ENCODE results near the gene PRR22. TPM values are rescaled to one million over a fixed set of nuclear protein-coding genes. Genes with fewer than 3 reads are reported as not detected.
A peak's percentile ranks its signal among the peaks of the same experiment; 100 is the strongest.

Gene PRR22
- total RNA-seq, 1 donor from 2014 or later, result 6.1 TPM

GRCh38 chr19:5795382-5795919, 10.9 kb upstream of the PRR22 start:
- intact Hi-C loops (cut with micrococcal nuclease), result no loop called here
- Mint-ChIP-seq H3K27me3 (ENCODE audit: low read depth) (peaks cover 2% of the 10 kb centered on the region), H3K36me3 (ENCODE audit: low read depth) (peaks cover under 1% of the 10 kb centered on the region), H3K9me3 (no peaks in the 10 kb centered on the region), H3K4me3 (ENCODE audit: low read depth) (no peak overlapping the region), H3K27ac (no peak overlapping the region), H3K4me1 (ENCODE audit: low read depth) (peaks cover under 1% of the 10 kb centered on the region)
- DNase-seq (ENCODE audit: low spot score), result no peak

DNA sequence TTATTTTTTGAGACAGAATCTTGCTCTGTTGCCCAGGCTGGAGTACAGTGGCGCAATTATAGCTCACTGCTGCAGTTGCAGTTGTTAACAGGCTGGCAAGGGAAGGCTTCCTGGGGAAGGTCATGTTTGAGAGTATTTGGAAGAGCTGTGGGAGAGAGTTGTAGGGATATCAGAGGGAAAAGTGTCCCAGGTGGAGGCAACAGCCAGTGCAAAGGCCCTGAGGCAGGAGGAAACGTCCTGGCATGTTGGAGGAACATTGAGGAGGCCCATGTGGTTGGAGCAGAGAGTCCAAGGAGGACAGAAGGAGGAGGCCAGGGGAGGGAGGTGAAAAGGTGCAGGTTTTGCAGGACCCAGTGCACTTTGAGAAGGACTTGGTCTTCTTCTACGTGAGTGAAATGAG, 8.6 kb upstream of the PRR22 start:
- Mint-ChIP-seq H3K9me3 (no peaks in the 10 kb centered on the region), H3K27me3 (ENCODE audit: low read depth) (no peaks in the 10 kb centered on the region), H3K4me1 (ENCODE audit: low read depth) (peaks cover 5% of the 10 kb centered on the region), H3K36me3 (ENCODE audit: low read depth) (peaks cover 19% of the 10 kb centered on the region), H3K4me3 (ENCODE audit: low read depth) (no peak overlapping the region), H3K27ac (no peak overlapping the region)
- DNase-seq (ENCODE audit: low spot score), result no peak
- intact Hi-C loops (cut with micrococcal nuclease), result loop anchor here (5.0 kb wide), 2 partner anchors 109 to 1001 kb away; partner anchors contain the start of genes FEM1A, NDUFA11 and VMAC

DNA sequence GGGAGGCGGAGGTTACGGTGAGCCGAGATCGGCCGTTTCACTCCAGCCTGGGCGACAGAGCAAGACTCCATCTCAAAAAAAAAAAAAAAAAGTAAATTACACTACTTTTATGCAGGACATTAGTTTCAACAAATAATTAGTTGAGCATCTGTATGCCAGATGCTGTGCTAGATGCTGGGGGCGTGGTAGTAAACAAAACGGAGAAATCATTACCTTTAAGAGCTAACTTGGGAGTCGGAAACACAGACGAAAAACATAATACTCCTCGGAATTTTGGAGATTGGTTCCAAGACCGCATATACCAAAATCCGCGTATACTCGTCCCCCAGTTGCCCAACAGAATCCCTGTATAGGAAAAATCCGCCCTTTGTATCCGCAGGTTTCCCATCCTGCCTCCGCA, 7.7 kb upstream of the PRR22 start:
- H3K4me3 Mint-ChIP-seq (ENCODE audit: low read depth), result no peak overlapping the region
- no peak overlapping the region for H3K27ac Mint-ChIP-seq
- H3K4me1 Mint-ChIP-seq (ENCODE audit: low read depth), result peaks cover 5% of the 10 kb centered on the region
- no peaks in the 10 kb centered on the region for H3K27me3 Mint-ChIP-seq (ENCODE audit: low read depth)
- H3K36me3 Mint-ChIP-seq (ENCODE audit: low read depth), result peaks cover 24% of the 10 kb centered on the region
- intact Hi-C loops (cut with micrococcal nuclease), result loop anchor here (5.0 kb wide), 2 partner anchors 110 to 1000 kb away; partner anchors contain the start of genes FEM1A, NDUFA11 and VMAC
- no peak for DNase-seq (ENCODE audit: low spot score)
- no peaks in the 10 kb centered on the region for H3K9me3 Mint-ChIP-seq

DNA sequence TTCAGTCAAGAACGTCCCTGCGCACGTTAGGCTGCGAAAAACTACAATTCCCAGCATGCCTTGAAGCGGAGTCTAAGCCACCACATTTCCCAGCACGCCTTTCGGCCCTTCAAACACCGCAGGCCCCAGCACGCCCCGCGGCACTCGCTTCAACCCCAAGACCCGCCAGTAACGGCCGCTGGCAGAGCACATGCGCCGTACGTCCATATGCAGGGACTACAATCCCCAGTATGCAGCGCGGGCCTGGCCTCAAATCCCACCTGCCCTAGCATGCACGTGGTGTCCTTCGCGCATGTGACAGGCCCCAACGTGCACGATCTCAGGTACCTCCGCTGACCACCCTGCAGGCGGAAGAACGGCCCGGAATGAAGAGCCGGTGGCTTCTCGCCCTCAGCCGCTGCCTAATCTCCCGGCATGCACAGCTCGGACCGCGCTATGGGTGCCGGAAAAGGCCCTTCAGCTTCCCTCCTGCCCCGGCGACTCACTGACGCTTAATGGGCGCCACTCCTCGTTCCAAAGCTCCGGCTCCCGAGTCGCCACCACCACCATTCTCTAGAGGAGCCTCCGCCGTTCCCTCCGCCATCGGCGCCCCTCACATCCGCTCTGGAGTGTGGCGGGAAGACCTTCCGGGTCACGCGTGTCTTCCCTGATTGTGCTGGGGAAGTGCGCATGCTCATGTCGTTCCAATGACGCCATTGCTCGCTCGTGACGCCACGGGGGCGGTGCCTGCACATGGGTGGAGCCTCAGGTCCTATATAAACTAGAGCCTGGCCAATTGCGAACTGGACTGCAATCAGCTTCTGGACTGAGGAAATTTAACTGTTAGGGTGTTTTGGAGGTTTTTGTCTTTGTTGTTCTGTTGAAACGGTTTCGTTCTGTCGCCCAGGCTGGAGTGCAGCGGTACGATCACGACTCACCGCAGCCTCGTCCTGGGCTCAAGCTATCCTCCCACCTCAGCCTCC, 6.3 kb upstream of the PRR22 start, which contains the start of gene DUS3L:
Gene DUS3L (minus strand): TSS at position 605 of the 962 bp plus-strand sequence. CDS start 22 bp downstream, at position 583.
- H3K4me3 Mint-ChIP-seq (ENCODE audit: low read depth), result peak within 1 kb of the TSS; percentile 98

GRCh38 chr19:5789886-5790558, 5.5 kb upstream of the PRR22 start:
- intact Hi-C loops (cut with micrococcal nuclease), result loop anchor here (2.0 to 5.0 kb wide), 4 partner anchors 69 to 998 kb away; partner anchors contain the start of genes CATSPERD, FEM1A, HSD11B1L and LONP1
- H3K27me3 Mint-ChIP-seq (ENCODE audit: low read depth), result no peaks in the 10 kb centered on the region
- peaks cover 5% of the 10 kb centered on the region for H3K4me1 Mint-ChIP-seq (ENCODE audit: low read depth)
- no peak for DNase-seq (ENCODE audit: low spot score)
- peak overlapping the region; percentile 100 for H3K27ac Mint-ChIP-seq
- peak overlapping the region; percentile 98 for H3K4me3 Mint-ChIP-seq (ENCODE audit: low read depth)
- no peaks in the 10 kb centered on the region for H3K9me3 Mint-ChIP-seq
- H3K36me3 Mint-ChIP-seq (ENCODE audit: low read depth), result peaks cover 41% of the 10 kb centered on the region

More for the DNA sequence above, 6.3 kb upstream of the PRR22 start, which contains the start of gene DUS3L:
- H3K27me3 Mint-ChIP-seq (ENCODE audit: low read depth), result no peaks in the 10 kb centered on the region
- H3K36me3 Mint-ChIP-seq (ENCODE audit: low read depth), result peaks cover 38% of the 10 kb centered on the region
- H3K4me1 Mint-ChIP-seq (ENCODE audit: low read depth), result peaks cover 5% of the 10 kb centered on the region
- no peaks in the 10 kb centered on the region for H3K9me3 Mint-ChIP-seq
- peak; percentile 95 for DNase-seq (ENCODE audit: low spot score)
- intact Hi-C loops (cut with micrococcal nuclease), result loop anchor here (1.0 to 5.0 kb wide), 5 partner anchors 70 to 999 kb away; partner anchors contain the start of genes CATSPERD, FEM1A, HSD11B1L and LONP1
- peak within 1 kb of the TSS; percentile 100 for H3K27ac Mint-ChIP-seq

GRCh38 chr19:5789351-5789761, 4.8 kb upstream of the PRR22 start:
- H3K4me3 Mint-ChIP-seq (ENCODE audit: low read depth), result peak overlapping the region; percentile 49
- intact Hi-C loops (cut with micrococcal nuclease), result no loop called here
- H3K4me1 Mint-ChIP-seq (ENCODE audit: low read depth), result peaks cover 5% of the 10 kb centered on the region
- DNase-seq (ENCODE audit: low spot score), result no peak
- no peaks in the 10 kb centered on the region for H3K9me3 Mint-ChIP-seq
- peaks cover 41% of the 10 kb centered on the region for H3K36me3 Mint-ChIP-seq (ENCODE audit: low read depth)
- H3K27ac Mint-ChIP-seq, result no peak overlapping the region
- H3K27me3 Mint-ChIP-seq (ENCODE audit: low read depth), result no peaks in the 10 kb centered on the region

- Mint-ChIP-seq H3K27ac (no peak overlapping the region), H3K4me1 (ENCODE audit: low read depth) (peaks cover 5% of the 10 kb centered on the region), H3K4me3 (ENCODE audit: low read depth) (no peak overlapping the region), H3K27me3 (ENCODE audit: low read depth) (no peaks in the 10 kb centered on the region), H3K9me3 (no peaks in the 10 kb centered on the region), H3K36me3 (ENCODE audit: low read depth) (peaks cover 41% of the 10 kb centered on the region)
- DNase-seq (ENCODE audit: low spot score), result no peak
- intact Hi-C loops (cut with micrococcal nuclease), result no loop called here
These were observed 3.9 kb upstream of the PRR22 start for GRCh38 chr19:5788422-5788821.

- no peak for DNase-seq (ENCODE audit: low spot score)
- intact Hi-C loops (cut with micrococcal nuclease), result no loop called here
- Mint-ChIP-seq H3K27me3 (ENCODE audit: low read depth) (no peaks in the 10 kb centered on the region), H3K36me3 (ENCODE audit: low read depth) (peaks cover 41% of the 10 kb centered on the region), H3K4me3 (ENCODE audit: low read depth) (no peak overlapping the region), H3K9me3 (no peaks in the 10 kb centered on the region), H3K27ac (no peak overlapping the region), H3K4me1 (ENCODE audit: low read depth) (peaks cover 5% of the 10 kb centered on the region)
These were observed 3.0 kb upstream of the PRR22 start for GRCh38 chr19:5787409-5788182.

- H3K9me3 Mint-ChIP-seq, result no peaks in the 10 kb centered on the region
- H3K27me3 Mint-ChIP-seq (ENCODE audit: low read depth), result no peaks in the 10 kb centered on the region
- intact Hi-C loops (cut with micrococcal nuclease), result no loop called here
- H3K4me3 Mint-ChIP-seq (ENCODE audit: low read depth), result no peak overlapping the region
- H3K27ac Mint-ChIP-seq, result no peak overlapping the region
- peaks cover 41% of the 10 kb centered on the region for H3K36me3 Mint-ChIP-seq (ENCODE audit: low read depth)
- DNase-seq (ENCODE audit: low spot score), result no peak
- H3K4me1 Mint-ChIP-seq (ENCODE audit: low read depth), result peaks cover 5% of the 10 kb centered on the region
These were observed 2.3 kb upstream of the PRR22 start for GRCh38 chr19:5786593-5787408.

DNA sequence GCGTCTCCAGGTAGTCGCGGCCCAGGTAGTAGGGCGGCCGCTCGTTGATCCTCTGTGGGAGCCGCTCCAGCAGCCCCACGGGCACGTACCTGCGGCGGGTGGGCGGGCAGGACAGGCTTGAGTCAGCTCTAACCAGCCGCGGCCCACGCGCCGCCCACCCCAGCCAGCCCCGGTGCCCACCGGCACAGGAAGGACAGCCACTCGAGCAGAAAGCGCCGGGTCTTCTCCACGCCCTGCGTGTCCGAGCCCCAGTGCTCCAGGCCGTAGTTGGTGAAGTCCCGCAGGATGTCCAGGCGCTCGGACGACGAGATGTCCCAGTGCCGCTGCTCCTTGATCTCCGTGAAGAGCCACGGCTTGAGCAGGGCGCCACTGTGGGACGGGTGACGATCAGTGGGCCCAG, 877 bp upstream of the PRR22 start:
- peaks cover 39% of the 10 kb centered on the region for H3K36me3 Mint-ChIP-seq (ENCODE audit: low read depth)
- no peak overlapping the region for H3K27ac Mint-ChIP-seq
- no peak overlapping the region for H3K4me3 Mint-ChIP-seq (ENCODE audit: low read depth)
- H3K27me3 Mint-ChIP-seq (ENCODE audit: low read depth), result no peaks in the 10 kb centered on the region
- no peaks in the 10 kb centered on the region for H3K9me3 Mint-ChIP-seq
- intact Hi-C loops (cut with micrococcal nuclease), result no loop called here
- peaks cover 4% of the 10 kb centered on the region for H3K4me1 Mint-ChIP-seq (ENCODE audit: low read depth)
- no peak for DNase-seq (ENCODE audit: low spot score)
